HG03520 (cell line): ENCODE results near the gene LAIR2.
"Not testable (repeated sequence)": the region's sequence is repeated elsewhere in the genome, so short reads cannot be mapped to it uniquely, and the experiment has no call there.

ENCODE experiments used
- ATAC-seq: cut with Tn5 transposase; IDR thresholded peaks from one replicate; pipeline ENCODE4 v1.9.1; 2021; ENCODE audit warnings: mild to moderate bottlenecking, moderate library complexity; ENCODE audit not compliant: unreplicated experiment

The LAIR2 gene

DNA sequence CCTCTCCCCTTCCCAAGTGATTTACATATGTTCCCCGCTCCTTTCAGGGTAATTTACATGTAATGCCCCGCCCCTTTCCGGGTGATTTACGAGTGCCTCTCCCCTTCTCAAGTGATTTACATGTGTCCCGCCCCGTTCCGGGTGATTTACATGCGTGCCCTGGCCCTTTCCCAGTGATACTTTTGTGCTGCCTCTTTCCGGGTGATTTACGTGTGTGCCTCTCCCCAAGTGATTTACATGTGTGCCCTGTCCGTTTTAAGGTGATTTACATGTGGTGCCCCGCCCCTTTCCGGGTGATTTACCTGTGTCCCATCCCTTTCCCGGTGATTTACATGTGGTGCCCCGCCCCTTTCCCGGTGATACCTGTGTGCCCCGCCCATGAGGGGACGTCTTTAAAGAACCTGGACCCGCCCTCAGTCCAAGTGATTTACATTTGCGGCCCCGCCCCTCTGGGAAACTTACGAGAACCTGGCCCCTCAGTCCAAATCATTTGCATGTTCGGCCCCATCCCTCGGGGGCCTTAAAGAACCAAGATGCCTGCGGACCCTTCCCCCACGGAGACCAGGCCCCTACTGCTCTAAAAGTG lies 38.5 kb upstream of the LAIR2 start:
- peak; percentile 38 for ATAC-seq

- ATAC-seq: peak; percentile 30
Observed at GRCh38 chr19:54464630-54465425, 37.8 kb upstream of the LAIR2 start.

DNA sequence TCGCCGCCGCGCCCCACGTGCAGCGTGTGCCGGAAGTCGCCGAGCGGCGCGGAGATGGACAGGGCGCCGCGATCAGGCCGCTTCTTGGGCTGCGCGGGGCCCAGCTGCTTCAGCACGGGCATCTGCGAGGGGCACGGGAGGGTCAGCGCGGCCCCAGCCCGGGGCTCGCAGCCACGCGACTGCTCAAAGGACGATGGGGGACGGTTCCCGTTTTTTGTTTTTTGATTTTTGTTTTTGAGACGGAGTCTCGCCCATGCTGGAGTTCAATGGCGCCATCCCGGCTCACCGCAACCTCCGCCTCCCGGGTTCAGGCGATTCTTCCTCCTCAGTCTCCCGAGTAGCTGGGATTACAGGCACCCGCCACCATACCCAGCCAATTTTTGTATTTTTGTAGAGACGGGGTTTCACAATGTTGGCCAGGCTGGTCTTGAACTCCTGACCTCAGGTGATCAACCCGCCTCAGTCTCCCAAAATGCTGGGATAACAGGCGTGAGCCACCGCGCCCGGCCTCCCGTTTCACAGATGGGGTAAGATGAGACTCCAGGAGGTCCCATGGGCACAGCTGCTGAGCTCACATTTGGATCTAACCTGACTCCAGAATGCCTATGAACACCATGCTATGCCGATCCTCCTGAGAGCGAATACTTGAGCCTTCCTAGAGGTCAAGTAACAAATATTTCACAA lies 37.1 kb upstream of the LAIR2 start:
- no peak for ATAC-seq

DNA sequence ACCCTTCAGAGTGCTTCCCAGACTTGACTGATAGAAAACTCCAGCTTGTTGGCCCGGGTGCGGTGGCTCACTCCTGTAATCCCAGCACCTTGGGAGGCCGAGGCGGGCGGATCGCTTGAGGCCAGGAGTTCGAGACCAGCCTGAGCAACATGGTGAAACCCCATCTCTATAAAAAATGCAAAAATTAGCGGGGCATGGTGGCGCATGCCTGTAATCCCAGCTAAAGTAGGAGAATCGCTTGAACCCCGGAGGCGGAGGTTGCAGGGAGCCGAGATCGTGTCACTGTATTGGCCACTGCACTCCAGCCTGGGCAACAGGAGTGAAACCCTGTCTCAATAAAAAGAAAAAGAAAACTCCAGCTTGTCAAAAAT lies 36.5 kb upstream of the LAIR2 start:
- not testable (repeated sequence) for ATAC-seq

DNA sequence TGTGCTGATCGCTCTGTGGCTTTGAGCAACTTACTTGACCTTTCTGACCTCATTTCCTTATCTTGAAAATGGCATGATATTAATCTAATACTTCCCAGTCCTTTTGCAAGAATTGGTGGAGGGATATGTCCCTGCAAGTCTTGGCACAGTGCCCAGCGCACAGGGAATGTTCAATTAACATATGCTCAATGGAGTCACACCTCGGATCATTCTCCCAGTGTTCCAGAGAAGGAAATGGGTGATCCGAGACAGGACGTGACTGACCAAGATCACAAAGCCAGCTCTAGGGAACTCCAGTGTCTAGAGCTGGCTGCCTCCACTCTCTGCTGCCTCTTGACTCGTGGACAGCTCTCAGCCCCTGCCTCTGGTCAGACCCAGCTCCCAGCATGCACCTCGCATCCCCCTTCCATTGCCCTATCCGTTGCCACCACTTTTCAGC lies 33.1 kb upstream of the LAIR2 start:
- ATAC-seq: no peak

DNA sequence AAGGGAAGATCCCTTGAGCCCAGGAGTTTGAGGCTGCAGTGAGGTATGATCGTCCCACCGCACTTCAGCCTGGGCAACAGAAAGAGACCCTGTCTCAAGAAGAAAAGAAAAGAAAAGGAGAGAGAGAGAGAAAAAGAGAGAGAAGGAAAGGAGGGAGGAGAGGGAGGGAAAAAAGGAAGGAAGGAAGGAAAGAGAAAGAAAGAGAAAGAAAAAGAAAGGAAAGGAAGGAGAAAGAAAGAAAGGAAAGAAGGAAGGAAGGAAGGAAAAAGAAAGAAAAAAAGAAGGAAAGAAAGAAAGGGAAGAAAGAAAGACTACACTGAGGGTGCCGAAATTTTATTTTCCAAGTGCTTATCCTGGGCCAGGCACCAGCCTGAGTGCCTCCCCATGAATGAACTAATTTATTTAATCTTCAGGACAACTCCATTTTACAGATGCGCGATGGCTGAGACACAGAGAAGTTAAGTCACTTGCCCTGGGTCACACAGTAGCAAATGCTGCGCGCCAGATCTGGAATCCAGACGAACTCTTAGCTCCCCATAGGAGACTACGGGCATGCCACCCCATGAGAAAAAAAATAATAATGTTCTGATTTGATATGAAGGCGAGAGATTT lies 32.2 kb upstream of the LAIR2 start:
- ATAC-seq: no peak

- no peak for ATAC-seq
Observed at GRCh38 chr19:54470991-54471782, 31.4 kb upstream of the LAIR2 start.

DNA sequence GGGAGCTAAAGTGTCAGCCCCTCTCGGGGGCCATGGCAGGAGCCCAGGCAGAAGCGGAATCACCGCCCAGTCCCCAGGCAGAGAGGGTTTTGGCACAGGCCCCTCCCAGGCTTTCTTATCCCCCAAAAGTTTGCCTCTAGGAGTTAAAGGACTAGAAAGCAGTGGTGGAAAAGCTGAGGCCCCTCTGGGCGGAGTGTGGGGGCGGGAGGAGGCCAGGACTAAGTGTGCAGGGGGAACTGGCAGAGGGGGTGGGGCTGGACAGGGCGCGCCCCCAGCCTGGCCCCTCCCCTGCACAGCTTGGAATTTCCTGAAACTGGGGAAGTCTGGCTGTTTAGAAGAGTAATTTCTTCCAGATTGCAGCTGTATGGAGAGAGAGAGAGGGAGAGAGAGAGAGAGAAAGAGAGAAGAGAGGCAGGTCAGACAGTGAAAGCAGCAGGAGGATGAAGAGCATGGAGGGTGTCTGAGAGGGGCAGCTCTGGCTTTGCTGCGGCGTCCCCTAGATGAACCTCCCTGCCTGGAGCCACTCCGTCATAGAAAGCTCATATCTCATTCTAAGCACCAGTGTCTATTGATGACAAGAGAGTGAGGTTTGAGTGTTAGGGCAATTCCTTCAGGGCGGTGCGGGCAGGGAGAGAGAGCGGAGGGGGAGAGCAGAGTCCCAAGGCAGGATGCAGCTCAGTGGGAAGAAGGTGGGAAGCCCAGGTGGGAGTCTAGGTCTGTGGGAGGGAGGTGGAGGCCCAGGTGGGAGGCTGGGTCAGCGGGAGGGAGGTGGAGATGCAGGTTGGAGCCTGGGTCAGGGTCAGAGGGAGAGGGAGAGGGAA lies 29.4 kb upstream of the LAIR2 start, which contains the start of gene CDC42EP5:
CDC42EP5 (minus strand) TSS at position 226 of the 821 bp plus-strand sequence. CDS start 7,749 bp downstream, outside the sequence.
- no peak for ATAC-seq

- no peak for ATAC-seq
Observed at GRCh38 chr19:54473892-54474372, 28.7 kb upstream of the LAIR2 start.

- ATAC-seq: no peak
Observed at GRCh38 chr19:54475706-54476105, 26.9 kb upstream of the LAIR2 start.

GRCh38 chr19:54477650-54478049 lies 25.0 kb upstream of the LAIR2 start:
- no peak for ATAC-seq

DNA sequence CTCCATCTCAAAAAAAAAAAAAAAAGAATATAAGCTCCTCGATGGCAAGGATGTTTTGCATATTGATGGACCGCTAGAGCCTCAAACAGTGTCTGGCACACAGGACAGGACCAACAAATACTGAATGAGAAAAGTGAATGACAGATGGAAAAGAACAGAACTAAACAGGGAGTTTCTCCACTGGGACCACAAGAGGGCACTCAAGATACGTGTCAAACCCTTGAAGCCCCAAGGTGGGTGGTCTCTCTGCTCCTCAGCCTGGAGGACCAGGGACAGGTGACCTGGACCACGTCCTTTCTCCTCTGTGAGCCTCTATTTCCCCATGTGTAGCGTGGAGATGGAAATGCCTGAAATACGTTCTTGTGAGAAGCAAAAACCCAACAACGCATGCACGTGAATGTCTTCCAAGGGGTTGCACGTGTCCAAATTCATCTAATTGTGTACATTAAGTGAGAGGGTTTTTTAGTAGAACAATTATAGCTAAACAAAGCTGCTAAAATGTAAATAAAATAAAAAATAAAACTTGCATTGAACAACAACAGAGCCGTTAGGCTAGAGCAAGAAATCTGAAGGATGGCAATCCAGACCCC lies 23.9 kb upstream of the LAIR2 start:
- no peak for ATAC-seq

DNA sequence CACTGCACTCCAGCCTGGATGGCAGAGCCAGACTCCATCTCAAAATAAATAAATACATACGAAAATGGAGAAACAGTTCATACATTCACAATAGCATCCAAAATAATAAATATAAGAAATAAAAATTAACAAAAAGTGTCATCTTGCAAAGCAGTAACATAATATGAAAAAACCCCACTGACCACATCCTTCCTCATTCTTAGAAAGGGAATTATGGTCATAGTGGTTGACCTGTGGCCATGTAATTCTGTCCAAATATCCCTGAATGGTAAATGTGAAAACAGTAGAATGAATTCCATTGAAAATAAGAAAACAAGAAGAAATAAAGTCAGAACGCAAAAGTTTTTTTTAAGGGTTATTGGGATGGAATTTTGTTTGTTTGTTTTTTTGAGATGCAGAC lies 22.6 kb upstream of the LAIR2 start:
- no peak for ATAC-seq

DNA sequence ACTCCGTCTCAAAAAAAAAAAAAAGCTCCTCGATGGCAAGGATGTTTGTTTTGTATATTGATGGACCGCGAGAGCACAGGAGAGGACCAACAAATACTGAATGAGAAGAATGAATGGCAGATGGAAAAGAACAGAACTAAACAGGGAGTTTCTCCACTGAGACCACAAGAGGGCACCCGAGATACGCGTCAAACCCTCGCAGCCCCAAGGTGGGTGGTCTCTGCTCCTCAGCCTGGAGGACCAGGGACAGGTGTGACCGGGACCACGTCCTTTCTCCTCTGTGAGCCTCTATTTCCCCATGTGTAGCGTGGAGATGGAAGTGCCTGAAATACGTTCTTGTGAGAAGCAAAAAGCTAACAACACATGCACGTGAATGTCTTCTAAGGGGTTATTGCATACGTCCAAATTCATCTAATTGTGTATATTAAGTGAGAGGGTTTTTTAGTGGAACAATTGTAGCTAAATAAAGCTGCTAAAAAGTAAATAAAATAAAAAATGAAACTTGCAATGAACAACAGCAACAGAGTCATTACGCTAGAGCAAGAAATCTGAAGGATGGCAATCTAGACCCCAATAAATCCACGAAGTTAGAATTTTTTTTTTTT lies 21.2 kb upstream of the LAIR2 start:
- no peak for ATAC-seq

DNA sequence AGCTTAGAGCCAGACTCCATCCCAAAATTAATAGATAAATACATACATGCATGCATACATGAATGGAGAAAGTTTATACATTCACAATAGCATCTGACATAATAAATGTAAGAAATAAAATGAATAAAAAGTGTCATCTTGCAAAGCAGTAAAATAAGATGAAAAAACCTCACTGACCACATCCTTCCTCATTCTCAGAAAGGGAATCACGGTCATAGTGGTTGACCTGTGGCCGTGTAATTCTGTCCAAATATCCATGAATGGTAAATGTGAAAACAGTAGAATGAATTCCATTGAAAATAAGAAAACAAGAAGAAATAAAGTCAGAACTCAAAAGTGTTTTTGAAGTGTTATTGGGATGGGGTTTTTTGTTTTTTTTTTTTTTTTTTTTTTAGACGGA lies 19.7 kb upstream of the LAIR2 start:
- ATAC-seq: no peak

DNA sequence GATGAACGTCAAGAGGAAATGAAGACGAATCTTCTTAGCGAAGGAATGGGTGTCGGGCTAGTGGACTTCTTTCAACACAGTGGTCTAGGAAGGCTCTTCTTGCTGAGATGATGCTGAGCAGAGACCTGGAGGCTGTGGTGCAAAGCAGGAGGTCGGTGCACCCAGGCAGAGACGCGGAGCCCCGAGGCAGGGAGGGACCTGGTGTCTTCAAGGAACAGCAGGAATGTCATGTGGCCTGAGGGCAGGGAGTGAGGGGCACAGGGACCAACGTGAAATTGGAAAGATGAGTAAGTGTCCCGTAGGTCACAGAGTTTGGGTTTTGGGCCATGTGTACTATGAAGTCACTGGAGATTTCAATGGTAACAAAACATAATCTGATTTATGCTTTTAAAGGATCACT lies 18.2 kb upstream of the LAIR2 start:
- no peak for ATAC-seq

- ATAC-seq: no peak
Observed at GRCh38 chr19:54485851-54486250, 16.8 kb upstream of the LAIR2 start.

- no peak for ATAC-seq
Observed at GRCh38 chr19:54489341-54489740, 13.3 kb upstream of the LAIR2 start.

DNA sequence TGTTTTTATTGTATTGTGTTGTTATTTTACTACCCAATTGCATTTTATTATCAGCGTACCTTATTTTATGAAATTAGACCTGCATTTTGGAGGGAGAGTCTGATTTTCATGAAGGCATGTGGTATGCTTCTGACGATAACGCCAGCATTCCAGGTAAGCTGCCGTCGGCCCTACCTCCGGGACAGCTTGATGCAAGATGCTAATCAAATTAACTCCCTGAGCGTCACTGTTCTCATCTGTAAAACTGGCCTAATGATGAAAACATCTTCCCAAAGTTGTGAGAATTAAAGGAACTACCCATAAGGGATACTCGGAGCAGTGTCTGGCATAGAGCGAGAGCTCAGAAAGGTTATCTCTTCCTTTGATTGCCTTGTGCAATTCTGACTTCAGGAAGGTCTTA lies 12.9 kb upstream of the LAIR2 start:
- ATAC-seq: no peak
